Tibial artery (tissue), 4 donors: ENCODE data around the gene UGT1A1.

Source experiments
- DNase-seq, 2 donors: peaks; one replicate each; pipeline ENCODE4 v3.0.0-alpha.2; 2019
- H3K27ac ChIP-seq, 2 donors: fragments of 200-600 bp; sonication (generic) in 1 of 2; 1 replicate in 1 of 2; 2 replicates in 1 of 2; pipeline ENCODE4 v1.5.1; 2018 to 2019; ENCODE audit warnings: mild to moderate bottlenecking in 1 of 2
- H3K27me3 ChIP-seq, 2 donors: fragments of 200-600 bp; sonication (generic) in 1 of 2; one replicate each; pipeline versions ENCODE4 v1.5.1 to v1.6.0; 2016 to 2019
- H3K36me3 ChIP-seq, 3 donors: fragments of 200-600 bp; sonication (generic) in 2 of 3; one replicate each; pipeline ENCODE4 v1.5.1; 2016 to 2019; ENCODE audit warnings: mild to moderate bottlenecking in 2 of 3
- H3K4me1 ChIP-seq, 4 donors: fragments of 200-600 bp; sonication (generic) in 2 of 4; 1 replicate in 3 of 4; 2 replicates in 1 of 4; pipeline ENCODE4 v1.5.1; 2016 to 2019
- H3K4me3 ChIP-seq, 2 donors: fragments of 200-600 bp; sonication (generic) in 1 of 2; 1 replicate in 1 of 2; 2 replicates in 1 of 2; pipeline ENCODE4 v1.5.1; 2018 to 2019; ENCODE audit warnings: mild to moderate bottlenecking in 2 of 2
- H3K9me3 ChIP-seq, 3 donors: fragments of 200-600 bp; sonication (generic) in 1 of 3; one replicate each; pipeline ENCODE4 v1.5.1; 2016 to 2019
- intact Hi-C: fragments of 100-400 bp; cut with DNase I; formaldehyde crosslinking; loops from one replicate; pipeline ENCODE4 v1.15.0; 2023; ENCODE audit warnings: low total_unique reads
- TF ChIP-seq, protein P1 (sequence below), 2 experiments: fragments of 200-600 bp in 1 of 2; fragments of 450-650 bp in 1 of 2; IDR thresholded peaks; one replicate each; pipeline ENCODE4 v1.5.1; 2017 to 2019; ENCODE audit warnings: antibody characterized with exemption in 2 of 2, mild to moderate bottlenecking in 1 of 2, moderate library complexity in 1 of 2

Gene UGT1A1

DNA sequence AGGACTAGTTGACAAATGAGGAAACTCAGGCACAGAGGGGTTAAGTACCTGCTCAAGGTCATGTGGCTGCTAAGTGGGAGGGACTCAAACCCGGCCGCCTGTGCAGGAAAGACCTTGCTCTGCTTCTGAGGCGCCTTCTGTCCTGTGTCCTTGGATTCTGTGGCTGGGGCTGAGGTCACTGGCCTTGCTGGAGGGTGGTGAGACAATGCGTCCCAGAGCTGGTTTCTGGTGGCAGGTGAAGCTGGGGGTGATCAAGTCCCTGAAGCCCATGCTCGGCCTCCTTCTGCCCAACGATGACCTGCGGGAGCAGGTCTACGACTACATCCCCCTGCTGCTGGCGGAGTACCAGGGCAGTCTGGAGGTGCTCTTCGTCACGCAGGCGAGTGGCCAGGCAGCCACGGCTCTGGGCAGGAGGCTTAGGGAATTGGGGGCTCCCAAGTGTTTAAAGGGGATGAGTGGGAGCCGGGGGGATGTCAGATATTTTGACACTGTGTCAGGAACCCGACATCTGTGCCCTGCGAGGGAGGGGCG lies 34.1 kb downstream of the UGT1A1 start:
- Histone ChIP-seq H3K36me3 (no peaks in the 10 kb centered on the region), H3K4me3 (no peak overlapping the region), H3K27ac (no peak overlapping the region), H3K9me3 (no peaks in the 10 kb centered on the region), H3K27me3 (no peaks in the 10 kb centered on the region), H3K4me1 (no peaks in the 10 kb centered on the region)
- intact Hi-C loops, result no loop called here
- TF ChIP-seq, protein P1, sequence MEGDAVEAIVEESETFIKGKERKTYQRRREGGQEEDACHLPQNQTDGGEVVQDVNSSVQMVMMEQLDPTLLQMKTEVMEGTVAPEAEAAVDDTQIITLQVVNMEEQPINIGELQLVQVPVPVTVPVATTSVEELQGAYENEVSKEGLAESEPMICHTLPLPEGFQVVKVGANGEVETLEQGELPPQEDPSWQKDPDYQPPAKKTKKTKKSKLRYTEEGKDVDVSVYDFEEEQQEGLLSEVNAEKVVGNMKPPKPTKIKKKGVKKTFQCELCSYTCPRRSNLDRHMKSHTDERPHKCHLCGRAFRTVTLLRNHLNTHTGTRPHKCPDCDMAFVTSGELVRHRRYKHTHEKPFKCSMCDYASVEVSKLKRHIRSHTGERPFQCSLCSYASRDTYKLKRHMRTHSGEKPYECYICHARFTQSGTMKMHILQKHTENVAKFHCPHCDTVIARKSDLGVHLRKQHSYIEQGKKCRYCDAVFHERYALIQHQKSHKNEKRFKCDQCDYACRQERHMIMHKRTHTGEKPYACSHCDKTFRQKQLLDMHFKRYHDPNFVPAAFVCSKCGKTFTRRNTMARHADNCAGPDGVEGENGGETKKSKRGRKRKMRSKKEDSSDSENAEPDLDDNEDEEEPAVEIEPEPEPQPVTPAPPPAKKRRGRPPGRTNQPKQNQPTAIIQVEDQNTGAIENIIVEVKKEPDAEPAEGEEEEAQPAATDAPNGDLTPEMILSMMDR (IDR thresholded peaks at IDR 0.05), result no peak
- DNase-seq, result peak in 1 of 2 donors; percentile 50

GRCh38 chr2:233795735-233796171 lies 35.7 kb downstream of the UGT1A1 start:
- no peaks in the 10 kb centered on the region for H3K36me3 ChIP-seq
- no peaks in the 10 kb centered on the region for H3K4me1 ChIP-seq
- H3K9me3 ChIP-seq, result no peaks in the 10 kb centered on the region
- intact Hi-C loops, result no loop called here
- no peak overlapping the region for H3K27ac ChIP-seq
- no peaks in the 10 kb centered on the region for H3K27me3 ChIP-seq
- H3K4me3 ChIP-seq, result no peak overlapping the region
- peak in 1 of 2 donors; percentile 42 for DNase-seq
- TF ChIP-seq, protein P1 (IDR thresholded peaks at IDR 0.05), result no peak

GRCh38 chr2:233796254-233796653 lies 36.2 kb downstream of the UGT1A1 start:
- Histone ChIP-seq H3K27me3 (no peaks in the 10 kb centered on the region), H3K4me1 (no peaks in the 10 kb centered on the region), H3K4me3 (no peak overlapping the region), H3K36me3 (no peaks in the 10 kb centered on the region), H3K27ac (no peak overlapping the region), H3K9me3 (no peaks in the 10 kb centered on the region)
- DNase-seq, result no peak
- intact Hi-C loops, result no loop called here
- TF ChIP-seq, protein P1 (IDR thresholded peaks at IDR 0.05), result no peak

DNA sequence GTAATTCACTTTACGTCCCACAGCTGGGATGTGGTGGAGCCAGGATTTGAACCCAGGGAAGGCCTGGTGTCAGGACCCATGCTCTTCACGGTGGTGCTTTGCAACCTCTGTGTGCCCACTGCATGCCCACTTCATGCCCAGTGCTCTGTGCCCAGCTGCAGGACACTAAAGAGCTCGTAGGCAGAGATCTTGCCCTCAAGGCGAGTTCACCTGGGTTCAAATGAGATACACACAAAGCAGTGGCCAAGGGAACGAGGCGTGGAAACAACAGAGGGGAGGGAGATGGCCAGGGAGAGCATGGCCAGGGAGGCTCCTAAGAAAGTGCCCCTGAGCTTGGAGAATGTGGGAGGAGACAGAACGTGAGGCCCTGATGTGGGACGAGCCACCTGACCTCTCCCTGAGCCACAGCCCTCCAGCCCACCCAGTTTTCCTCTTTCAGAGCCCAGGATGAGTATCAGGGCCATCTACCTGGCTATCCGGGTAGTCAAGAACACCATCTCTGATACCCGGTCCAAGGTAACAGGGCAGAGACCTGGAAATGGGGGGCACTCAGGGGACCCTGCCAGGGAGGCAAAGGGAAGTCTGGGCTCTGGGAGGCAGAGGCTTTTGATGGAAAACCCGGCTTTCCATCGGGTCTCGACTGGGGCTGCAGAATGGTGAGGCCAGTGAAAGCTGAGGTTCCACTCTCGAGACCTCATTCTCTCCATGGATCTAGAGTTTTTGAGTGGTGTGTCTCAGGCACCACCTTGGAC lies 38.4 kb downstream of the UGT1A1 start:
- H3K27me3 ChIP-seq, result no peaks in the 10 kb centered on the region
- intact Hi-C loops, result no loop called here
- no peaks in the 10 kb centered on the region for H3K4me1 ChIP-seq
- TF ChIP-seq, protein P1 (IDR thresholded peaks at IDR 0.05), result no peak
- H3K9me3 ChIP-seq, result no peaks in the 10 kb centered on the region
- no peak overlapping the region for H3K27ac ChIP-seq
- H3K36me3 ChIP-seq, result no peaks in the 10 kb centered on the region
- no peak overlapping the region for H3K4me3 ChIP-seq
- peak in 1 of 2 donors; percentile 48 for DNase-seq

DNA sequence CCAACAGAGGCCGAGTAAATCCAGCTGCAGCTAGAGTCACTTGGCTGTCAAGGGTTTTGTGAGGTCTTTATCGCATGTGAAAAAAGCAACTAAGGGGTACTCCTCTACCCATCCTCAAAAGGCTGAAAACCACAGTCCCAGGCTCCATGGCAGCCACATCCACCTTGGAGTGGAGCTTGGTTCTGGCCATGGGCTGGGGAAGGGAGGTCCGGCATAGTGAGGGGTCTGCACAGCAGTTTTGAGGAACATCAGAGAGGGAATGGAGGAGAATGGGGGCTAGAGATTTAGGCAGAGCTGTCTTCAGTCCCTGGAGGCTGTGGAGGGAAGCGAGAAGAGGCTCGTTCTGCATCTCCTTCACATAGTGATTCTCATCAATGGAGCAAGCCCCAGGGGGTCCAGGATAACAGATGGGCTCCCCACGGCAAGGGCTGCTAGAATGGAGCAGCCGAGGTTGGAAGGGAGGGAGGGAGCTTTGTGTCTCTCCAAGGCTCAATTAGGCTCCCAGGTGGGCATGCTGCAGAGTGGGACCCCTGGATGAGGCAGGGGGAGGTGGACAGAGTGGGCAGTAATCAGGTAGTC lies 39.1 kb downstream of the UGT1A1 start:
- no peaks in the 10 kb centered on the region for H3K27me3 ChIP-seq
- H3K9me3 ChIP-seq, result no peaks in the 10 kb centered on the region
- no peak overlapping the region for H3K27ac ChIP-seq
- intact Hi-C loops, result no loop called here
- H3K36me3 ChIP-seq, result no peaks in the 10 kb centered on the region
- no peaks in the 10 kb centered on the region for H3K4me1 ChIP-seq
- TF ChIP-seq, protein P1 (IDR thresholded peaks at IDR 0.05), result no peak
- H3K4me3 ChIP-seq, result no peak overlapping the region
- peak in 1 of 2 donors; percentile 31 for DNase-seq
